ENCODE data around the gene SNX25. TPM values are rescaled to one million over a fixed set of nuclear protein-coding genes. Genes with fewer than 3 reads are reported as not detected.

The SNX25 gene
- total and polyA plus RNA-seq, 10 of the 15 experiments (the other 5 are each of a cell fraction or from before 2014, with no cell fraction given): 11.2 to 117 (median 62.8) TPM

GRCh38 chr4:185209031-185209851 is at the start of gene SNX25 (continued):
- TF ChIP-seq HCFC1 (IDR thresholded peaks at IDR 0.05; ENCODE audit: low read length) (no peak; the same call in 1 of the 2 replicates), RBBP5 (conservative IDR thresholded peaks at IDR 0.05) (no peak), TAF1 (IDR thresholded peaks at IDR 0.05; ENCODE audit: borderline replicate concordance, low read depth, low read length) (peak; percentile 81; the same call in 1 of the 2 replicates), EGR1 (IDR thresholded peaks at IDR 0.05; ENCODE audit: borderline replicate concordance in 1 of 2, low read depth in 2 of 2, low read length in 2 of 2) (peak; percentile 54 to 97), BHLHE40 (IDR thresholded peaks at IDR 0.05; ENCODE audit: borderline replicate concordance in 1 of 2, low read depth in 2 of 2, low read length in 1 of 2) (peak in 1 of 2 experiments; percentile 74; a peak in 2 of 4 replicates), ATF2 (IDR thresholded peaks at IDR 0.05; ENCODE audit: low read length) (no peak), TCF7 (IDR thresholded peaks at IDR 0.05; ENCODE audit: borderline replicate concordance) (no peak), PKNOX1 (IDR thresholded peaks at IDR 0.05) (peak; percentile 96), CTCF (IDR thresholded peaks at IDR 0.05 in 2 of 3, conservative IDR thresholded peaks at IDR 0.05 in 1 of 3; ENCODE audit: control insufficient read depth in 2 of 3, extremely low read depth in 1 of 3, insufficient read depth in 1 of 3, low read depth in 3 of 3, low read length in 3 of 3) (peak in 2 of 3 experiments; percentile 9 to 27; a peak in 1 of 6 replicates), MTA2 (IDR thresholded peaks at IDR 0.05; ENCODE audit: low read depth) (no peak), IKZF1 (conservative IDR thresholded peaks at IDR 0.05) (peak; percentile 77), NKRF (conservative IDR thresholded peaks at IDR 0.05) (peak; percentile 89), ELK1 (IDR thresholded peaks at IDR 0.05; ENCODE audit: low read depth, low read length) (no peak), MEF2B (IDR thresholded peaks at IDR 0.05; ENCODE audit: partially characterized antibody, poor library complexity, severe bottlenecking) (peak; percentile 71), LARP7 (IDR thresholded peaks at IDR 0.05) (peak; percentile 90), JUND (IDR thresholded peaks at IDR 0.05; ENCODE audit: low read depth, low read length) (no peak), GATAD2B (conservative IDR thresholded peaks at IDR 0.05; ENCODE audit: low read depth) (peak; percentile 91; the same call in 1 of the 2 replicates), MAX (IDR thresholded peaks at IDR 0.05; ENCODE audit: low read depth, low read length) (no peak), ESRRA (IDR thresholded peaks at IDR 0.05; ENCODE audit: low read length) (no peak), RB1 (IDR thresholded peaks at IDR 0.05; ENCODE audit: borderline replicate concordance) (peak; percentile 76; the same call in 1 of the 2 replicates), MEF2A (IDR thresholded peaks at IDR 0.05; ENCODE audit: insufficient read depth, low read depth, low read length) (0 out of 2 replicates have a peak, but pooled peaks have one; percentile 13)
